HCT116 (cell line): ENCODE data around the gene PLEKHG3. TPM values are rescaled to one million over a fixed set of nuclear protein-coding genes. Genes with fewer than 3 reads are reported as not detected.

Source experiments
- ATAC-seq: fragments of 200-7000 bp; cut with Tn5 transposase; 2 replicates; pipeline ENCODE4 v1.9.1; 2020; ENCODE audit warnings: mild to moderate bottlenecking, moderate library complexity
- BruUV-seq: library from RNA; stranded (reverse); fragments of 400-500 nt; replicated peaks from 2 replicates; lab custom pipeline; 2021; lab: Mats Ljungman, UMichigan
- CTCF ChIA-PET: fragments of 300-600 bp; sonication (Branson Sonifier 250); formaldehyde crosslinking; loops from one replicate; lab custom pipeline; 2021; ENCODE audit warnings: antibody characterized with exemption; lab: Charles Lee
- POLR2A ChIA-PET: fragments of 300-600, 350-600 bp; sonication (Branson Sonifier 250); formaldehyde crosslinking; loops from one replicate; lab custom pipeline; 2021; ENCODE audit warnings: antibody characterized with exemption; lab: Charles Lee
- RAD21 ChIA-PET, 2 experiments: fragments of 300-600 bp; sonication (Branson Sonifier 250); formaldehyde crosslinking; loops; one replicate each; lab custom pipeline; 2023; ENCODE audit warnings: low total read pairs in 2 of 2; ENCODE audit not compliant: uncharacterized antibody in 2 of 2, unreplicated experiment in 2 of 2, low non-redundant PET in 1 of 2; lab: Charles Lee
- DNase-seq: peaks from one replicate; pipeline ENCODE4 v3.0.0-alpha.2; 2010; ENCODE audit warnings: low read depth, low spot score
- H2AFZ ChIP-seq: fragments of 200-600 bp; shearing (Covaris generic), sonication (generic); 2 replicates; pipeline ENCODE4 v1.6.1; 2017; ENCODE audit warnings: low read depth, mixed run types, mixed read lengths, antibody characterized with exemption, low read length; ENCODE audit not compliant: poor library complexity, severe bottlenecking
- H3K27ac ChIP-seq: 2 replicates; pipeline ENCODE4 v1.5.1; 2012; ENCODE audit warnings: low read depth, low read length
- H3K27me3 ChIP-seq: fragments of 200-600 bp; sonication (generic); 2 replicates; pipeline ENCODE4 v1.6.1; 2016; ENCODE audit warnings: mixed run types, low read length, mixed read lengths; ENCODE audit not compliant: insufficient read depth
- H3K36me3 ChIP-seq, 2 experiments: fragments of 200-500 bp in 1 of 2; fragments of 200-600 bp in 1 of 2; sonication (Bioruptor generic) in 1 of 2; sonication (generic) in 1 of 2; 2 replicates each; pipeline versions ENCODE4 v1.5.1 to v1.6.1; 2014 to 2016; ENCODE audit warnings: low read length in 2 of 2, inconsistent platforms in 1 of 2, mixed read lengths in 1 of 2, mixed run types in 1 of 2; ENCODE audit not compliant: insufficient read depth in 2 of 2, control insufficient read depth in 1 of 2
- H3K4me1 ChIP-seq, 2 experiments: fragments of 200-600 bp in 1 of 2; sonication (generic) in 1 of 2; 2 replicates each; pipeline versions ENCODE4 v1.5.1 to v1.6.1; 2012 to 2017; ENCODE audit warnings: low read length in 2 of 2, inconsistent platforms in 1 of 2, mild to moderate bottlenecking in 1 of 2, mixed read lengths in 1 of 2, mixed run types in 1 of 2, moderate library complexity in 1 of 2; ENCODE audit not compliant: insufficient read depth in 2 of 2, control insufficient read depth in 1 of 2
- H3K4me2 ChIP-seq: fragments of 200-600 bp; sonication (generic); 2 replicates; pipeline ENCODE4 v1.6.1; 2017; ENCODE audit warnings: mixed run types, low read length, mixed read lengths
- H3K4me3 ChIP-seq, 2 experiments: fragments of 200-600 bp in 1 of 2; sonication (generic) in 1 of 2; replicated peaks in 1 of 2; 2 replicates each; pipeline ENCODE4 v1.5.1; 2011 to 2016; ENCODE audit warnings: low read length in 2 of 2, control low read depth in 1 of 2, low read depth in 1 of 2, mild to moderate bottlenecking in 1 of 2, mixed read lengths in 1 of 2, mixed run types in 1 of 2
- H3K79me2 ChIP-seq: fragments of 200-600 bp; sonication (generic); 2 replicates; pipeline ENCODE4 v1.6.1; 2017; ENCODE audit warnings: mild to moderate bottlenecking, mixed run types, low read length, moderate library complexity, mixed read lengths; ENCODE audit not compliant: insufficient read depth
- H3K9ac ChIP-seq: fragments of 200-600 bp; sonication (generic); 2 replicates; pipeline ENCODE4 v1.6.1; 2016; ENCODE audit warnings: low read length, mixed read lengths
- H3K9me2 ChIP-seq: fragments of 200-600 bp; sonication (generic), shearing (Covaris generic); 2 replicates; pipeline ENCODE4 v1.6.1; 2017; ENCODE audit warnings: mixed run types, mild to moderate bottlenecking, moderate library complexity; ENCODE audit not compliant: insufficient read depth
- H3K9me3 ChIP-seq, 2 experiments: fragments of 200-500 bp in 1 of 2; fragments of 200-600 bp in 1 of 2; sonication (Bioruptor generic) in 1 of 2; sonication (generic) in 1 of 2; 2 replicates each; pipeline ENCODE4 v1.6.1; 2014 to 2017; ENCODE audit warnings: low read length in 2 of 2, mixed read lengths in 2 of 2, inconsistent platforms in 1 of 2, low read depth in 1 of 2, mild to moderate bottlenecking in 1 of 2, mixed run types in 1 of 2, moderate library complexity in 1 of 2; ENCODE audit not compliant: control insufficient read depth in 1 of 2, insufficient read depth in 1 of 2
- H4K20me1 ChIP-seq: fragments of 200-600 bp; sonication (generic), shearing (Covaris generic); 2 replicates; pipeline ENCODE4 v1.6.1; 2017; ENCODE audit warnings: mixed run types, mild to moderate bottlenecking, moderate library complexity; ENCODE audit not compliant: insufficient read depth
- CBX3 ChIP-seq: IDR thresholded peaks from 2 replicates; pipeline ENCODE4 v1.6.1; 2012; ENCODE audit warnings: low read depth
- CEBPB ChIP-seq: IDR thresholded peaks from 2 replicates; pipeline ENCODE4 v1.6.1; 2012; ENCODE audit warnings: low read depth
- EGR1 ChIP-seq: IDR thresholded peaks from 2 replicates; pipeline ENCODE4 v1.6.1; 2012; ENCODE audit warnings: low read depth
- EZH2 ChIP-seq: fragments of 200-600 bp; sonication (generic); IDR thresholded peaks from 2 replicates; pipeline ENCODE4 v1.6.1; 2017; ENCODE audit warnings: antibody characterized with exemption, mixed run types
- EZH2phosphoT487 ChIP-seq: fragments of 200-600 bp; IDR thresholded peaks from 2 replicates; pipeline ENCODE4 v1.6.1; 2018; ENCODE audit warnings: antibody characterized with exemption, borderline replicate concordance
- FOSL1 ChIP-seq: IDR thresholded peaks from 2 replicates; pipeline ENCODE4 v1.6.1; 2012; ENCODE audit warnings: low read depth
- POLR2A ChIP-seq: IDR thresholded peaks from 2 replicates; pipeline ENCODE4 v1.7.0; 2011; ENCODE audit warnings: borderline replicate concordance; ENCODE audit not compliant: insufficient read depth, insufficient read length; ENCODE audit errors: extremely low read depth
- POLR2AphosphoS5 ChIP-seq: IDR thresholded peaks from 2 replicates; pipeline ENCODE4 v1.6.1; 2011; ENCODE audit warnings: mild to moderate bottlenecking, low read depth, low read length, moderate library complexity
- RAD21 ChIP-seq: IDR thresholded peaks from 2 replicates; pipeline ENCODE4 v1.6.1; 2012; ENCODE audit warnings: low read depth, mild to moderate bottlenecking
- TCF7L2 ChIP-seq: IDR thresholded peaks from 2 replicates; pipeline ENCODE4 v1.7.0; 2011; ENCODE audit warnings: borderline replicate concordance, inconsistent platforms; ENCODE audit not compliant: insufficient read depth, insufficient read length; ENCODE audit errors: extremely low read depth
- YY1 ChIP-seq: IDR thresholded peaks from 2 replicates; pipeline ENCODE4 v1.6.1; 2011; ENCODE audit warnings: low read length, low read depth, moderate library complexity, mild to moderate bottlenecking; ENCODE audit not compliant: insufficient replicate concordance; ENCODE audit errors: extremely low read depth
- ZFX ChIP-seq: fragments of 450-650 bp; IDR thresholded peaks from 2 replicates; pipeline ENCODE4 v1.6.1; 2017
- intact Hi-C: fragments of 100-400 bp; cut with micrococcal nuclease; formaldehyde crosslinking; loops from 2 replicates; pipeline ENCODE4 v1.10.0; 2022
- total RNA-seq: library from RNA; stranded (reverse); gene quantifications from one replicate; pipeline ENCODE4 v1.2.1, GENCODE V29; 2021; ENCODE audit not compliant: unreplicated experiment
- TF ChIP-seq, protein P1 (sequence below): IDR thresholded peaks from 2 replicates; pipeline ENCODE4 v1.6.1; 2012
- TF ChIP-seq, protein P2 (sequence below): IDR thresholded peaks from 2 replicates; pipeline ENCODE4 v1.6.1; 2012
- TF ChIP-seq, protein P3 (sequence below), 3 experiments: fragments of 200-600 bp in 1 of 3; sonication (generic) in 1 of 3; IDR thresholded peaks in 2 of 3; conservative IDR thresholded peaks in 1 of 3; 2 replicates each; pipeline ENCODE4 v1.5.1; 2012 to 2017; ENCODE audit warnings: low read depth in 2 of 3, low read length in 2 of 3, antibody characterized with exemption in 1 of 3, borderline replicate concordance in 1 of 3, control low read depth in 1 of 3, mild to moderate bottlenecking in 1 of 3, mixed read lengths in 1 of 3, mixed run types in 1 of 3, moderate library complexity in 1 of 3; ENCODE audit not compliant: insufficient read depth in 1 of 3
- TF ChIP-seq, protein P4 (sequence below): IDR thresholded peaks from 2 replicates; pipeline ENCODE4 v1.6.1; 2011; ENCODE audit warnings: mild to moderate bottlenecking, low read length, moderate library complexity; ENCODE audit not compliant: insufficient replicate concordance; ENCODE audit errors: extremely low read depth

Gene PLEKHG3
- total RNA-seq, 1 experiment from 2014 or later: 55.6 TPM

DNA sequence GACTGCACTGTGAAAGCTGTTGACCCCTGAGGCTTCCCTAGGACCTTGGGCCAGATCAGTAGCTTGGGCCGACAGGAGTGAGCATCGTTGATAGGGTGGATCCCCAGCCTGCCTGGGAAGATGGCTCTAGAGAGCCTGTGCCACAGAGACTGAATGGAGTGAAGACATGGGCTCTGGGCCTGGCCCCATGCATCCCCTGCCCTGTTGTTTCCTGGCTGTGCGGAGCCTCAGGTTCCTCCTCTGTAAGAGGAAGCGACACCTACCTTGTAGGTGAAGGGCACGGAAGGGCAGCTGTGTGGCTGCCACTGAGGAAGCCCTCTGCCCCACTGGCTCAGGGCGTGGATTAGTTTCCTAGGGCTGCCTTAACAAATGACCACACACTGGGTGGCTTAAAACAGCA is 23.9 kb downstream of the PLEKHG3 start:
- Histone ChIP-seq H3K27me3 (no peaks in the 10 kb centered on the region), H3K9me2 (no peaks in the 10 kb centered on the region), H3K9me3 (no peaks in the 10 kb centered on the region), H3K4me2 (no peak overlapping the region), H4K20me1 (peaks cover 4% of the 10 kb centered on the region; the same call in 1 of the 2 replicates), H3K79me2 (peaks cover 55% of the 10 kb centered on the region), H3K4me1 (peaks cover 39 to 41% of the 10 kb centered on the region in 2 experiments), H3K9ac (no peak overlapping the region), H3K27ac (no peak overlapping the region), H3K4me3 (no peak overlapping the region), H3K36me3 (peaks cover 27 to 32% of the 10 kb centered on the region in 2 experiments; a peak in 3 of 4 replicates), H2AFZ (no peak overlapping the region)
- TF ChIP-seq EZH2phosphoT487: no peak
- TF ChIP-seq, protein P1, sequence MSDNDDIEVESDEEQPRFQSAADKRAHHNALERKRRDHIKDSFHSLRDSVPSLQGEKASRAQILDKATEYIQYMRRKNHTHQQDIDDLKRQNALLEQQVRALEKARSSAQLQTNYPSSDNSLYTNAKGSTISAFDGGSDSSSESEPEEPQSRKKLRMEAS: no peak
- no peak for TF ChIP-seq EGR1
- no peak for TF ChIP-seq POLR2A
- no peak for TF ChIP-seq EZH2
- TF ChIP-seq YY1: no peak
- no TSS peak for BruUV-seq
- no peak for DNase-seq
- ChIA-PET POLR2A (no interaction called here), CTCF (no interaction called here), RAD21 (no interaction called here)
- intact Hi-C loops: no loop called here
- ATAC-seq: no peak

DNA sequence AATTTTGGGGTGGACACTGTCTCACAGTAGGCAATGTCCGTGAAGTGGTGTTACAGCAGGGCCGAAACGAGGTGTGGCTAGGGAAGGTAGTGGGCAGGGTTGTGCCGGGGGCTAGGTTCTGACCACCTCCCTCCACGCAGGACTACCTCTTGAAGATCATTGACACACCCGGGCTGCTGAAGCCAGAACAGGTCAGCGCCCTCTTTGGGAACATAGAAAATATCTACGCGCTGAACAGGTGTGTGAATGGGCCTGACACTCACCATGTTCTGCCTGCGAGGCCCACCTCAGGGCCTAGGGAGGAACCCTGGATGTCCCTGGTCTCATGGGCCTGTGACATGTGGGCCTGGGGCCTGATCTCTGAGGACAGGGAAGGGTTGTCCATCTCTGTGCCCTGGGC is 24.6 kb downstream of the PLEKHG3 start:
- Histone ChIP-seq H3K27ac (no peak overlapping the region), H3K36me3 (peaks cover 31 to 32% of the 10 kb centered on the region in 2 experiments; a peak in 3 of 4 replicates), H3K4me1 (peaks cover 32 to 34% of the 10 kb centered on the region in 2 experiments)

More for the DNA sequence above, 24.6 kb downstream of the PLEKHG3 start:
- intact Hi-C loops: no loop called here
- H3K79me2 ChIP-seq: peaks cover 48% of the 10 kb centered on the region
- POLR2A ChIA-PET: no interaction called here
- H3K4me3 ChIP-seq: no peak overlapping the region
- no peak for DNase-seq
- CTCF ChIA-PET: no interaction called here
- no peak overlapping the region for H3K9ac ChIP-seq
- H3K9me2 ChIP-seq: no peaks in the 10 kb centered on the region
- TF ChIP-seq, protein P1: no peak
- TF ChIP-seq, protein P2, sequence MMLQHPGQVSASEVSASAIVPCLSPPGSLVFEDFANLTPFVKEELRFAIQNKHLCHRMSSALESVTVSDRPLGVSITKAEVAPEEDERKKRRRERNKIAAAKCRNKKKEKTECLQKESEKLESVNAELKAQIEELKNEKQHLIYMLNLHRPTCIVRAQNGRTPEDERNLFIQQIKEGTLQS: no peak
- no peak for TF ChIP-seq EZH2phosphoT487
- no peak for TF ChIP-seq TCF7L2
- TF ChIP-seq, protein P3, sequence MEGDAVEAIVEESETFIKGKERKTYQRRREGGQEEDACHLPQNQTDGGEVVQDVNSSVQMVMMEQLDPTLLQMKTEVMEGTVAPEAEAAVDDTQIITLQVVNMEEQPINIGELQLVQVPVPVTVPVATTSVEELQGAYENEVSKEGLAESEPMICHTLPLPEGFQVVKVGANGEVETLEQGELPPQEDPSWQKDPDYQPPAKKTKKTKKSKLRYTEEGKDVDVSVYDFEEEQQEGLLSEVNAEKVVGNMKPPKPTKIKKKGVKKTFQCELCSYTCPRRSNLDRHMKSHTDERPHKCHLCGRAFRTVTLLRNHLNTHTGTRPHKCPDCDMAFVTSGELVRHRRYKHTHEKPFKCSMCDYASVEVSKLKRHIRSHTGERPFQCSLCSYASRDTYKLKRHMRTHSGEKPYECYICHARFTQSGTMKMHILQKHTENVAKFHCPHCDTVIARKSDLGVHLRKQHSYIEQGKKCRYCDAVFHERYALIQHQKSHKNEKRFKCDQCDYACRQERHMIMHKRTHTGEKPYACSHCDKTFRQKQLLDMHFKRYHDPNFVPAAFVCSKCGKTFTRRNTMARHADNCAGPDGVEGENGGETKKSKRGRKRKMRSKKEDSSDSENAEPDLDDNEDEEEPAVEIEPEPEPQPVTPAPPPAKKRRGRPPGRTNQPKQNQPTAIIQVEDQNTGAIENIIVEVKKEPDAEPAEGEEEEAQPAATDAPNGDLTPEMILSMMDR (IDR thresholded peaks at IDR 0.05 in 2 of 3, conservative IDR thresholded peaks at IDR 0.05 in 1 of 3; ENCODE audit: borderline replicate concordance in 1 of 3, insufficient read depth in 1 of 3, low read depth in 2 of 3, low read length in 2 of 3): no peak
- TF ChIP-seq POLR2AphosphoS5: no peak
- no peak for TF ChIP-seq FOSL1
- TF ChIP-seq, protein P4, sequence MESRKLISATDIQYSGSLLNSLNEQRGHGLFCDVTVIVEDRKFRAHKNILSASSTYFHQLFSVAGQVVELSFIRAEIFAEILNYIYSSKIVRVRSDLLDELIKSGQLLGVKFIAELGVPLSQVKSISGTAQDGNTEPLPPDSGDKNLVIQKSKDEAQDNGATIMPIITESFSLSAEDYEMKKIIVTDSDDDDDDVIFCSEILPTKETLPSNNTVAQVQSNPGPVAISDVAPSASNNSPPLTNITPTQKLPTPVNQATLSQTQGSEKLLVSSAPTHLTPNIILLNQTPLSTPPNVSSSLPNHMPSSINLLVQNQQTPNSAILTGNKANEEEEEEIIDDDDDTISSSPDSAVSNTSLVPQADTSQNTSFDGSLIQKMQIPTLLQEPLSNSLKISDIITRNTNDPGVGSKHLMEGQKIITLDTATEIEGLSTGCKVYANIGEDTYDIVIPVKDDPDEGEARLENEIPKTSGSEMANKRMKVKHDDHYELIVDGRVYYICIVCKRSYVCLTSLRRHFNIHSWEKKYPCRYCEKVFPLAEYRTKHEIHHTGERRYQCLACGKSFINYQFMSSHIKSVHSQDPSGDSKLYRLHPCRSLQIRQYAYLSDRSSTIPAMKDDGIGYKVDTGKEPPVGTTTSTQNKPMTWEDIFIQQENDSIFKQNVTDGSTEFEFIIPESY: no peak
- TF ChIP-seq POLR2A: no peak
- no peak for TF ChIP-seq CBX3
- TF ChIP-seq YY1: no peak
- TF ChIP-seq CEBPB: no peak
- TF ChIP-seq RAD21: no peak
- no peak for TF ChIP-seq ZFX
- TF ChIP-seq, all 23 proteins: peak for 0
- H3K9me3 ChIP-seq: no peaks in the 10 kb centered on the region
- RAD21 ChIA-PET: no interaction called here
- no peak overlapping the region for H2AFZ ChIP-seq
- H3K4me2 ChIP-seq: no peak overlapping the region
- H4K20me1 ChIP-seq: peaks cover 4% of the 10 kb centered on the region; the same call in 1 of the 2 replicates
- no peaks in the 10 kb centered on the region for H3K27me3 ChIP-seq
- no peak for ATAC-seq
- no TSS peak for BruUV-seq
